NB4 (cell line): ENCODE measurements around the gene MMD2.
"Not testable (repeated sequence)": the region's sequence is repeated elsewhere in the genome, so short reads cannot be mapped to it uniquely, and the experiment has no call there.

Experiments
- DNase-seq: peaks from one replicate; pipeline ENCODE4 v3.0.0; 2010; ENCODE audit warnings: low read depth
- H3K4me3 ChIP-seq: one replicate; pipeline ENCODE4 v1.5.1; 2011; ENCODE audit warnings: mild to moderate bottlenecking, low read depth, low read length, moderate library complexity
- MYC ChIP-seq: IDR thresholded peaks from 2 replicates; pipeline ENCODE4 v1.6.1; 2011; ENCODE audit warnings: low read depth, low read length
- POLR2A ChIP-seq: IDR thresholded peaks from 2 replicates; pipeline ENCODE4 v1.6.1; 2011; ENCODE audit warnings: mild to moderate bottlenecking; ENCODE audit not compliant: insufficient read length; ENCODE audit errors: extremely low read depth
- TF ChIP-seq, protein P1 (sequence below): IDR thresholded peaks from 2 replicates; pipeline ENCODE4 v1.6.1; 2011; ENCODE audit warnings: low read depth, low read length
- TF ChIP-seq, protein P2 (sequence below): IDR thresholded peaks from one replicate; pipeline ENCODE4 v1.5.1; 2012; ENCODE audit warnings: low read depth, low read length

The MMD2 gene

DNA sequence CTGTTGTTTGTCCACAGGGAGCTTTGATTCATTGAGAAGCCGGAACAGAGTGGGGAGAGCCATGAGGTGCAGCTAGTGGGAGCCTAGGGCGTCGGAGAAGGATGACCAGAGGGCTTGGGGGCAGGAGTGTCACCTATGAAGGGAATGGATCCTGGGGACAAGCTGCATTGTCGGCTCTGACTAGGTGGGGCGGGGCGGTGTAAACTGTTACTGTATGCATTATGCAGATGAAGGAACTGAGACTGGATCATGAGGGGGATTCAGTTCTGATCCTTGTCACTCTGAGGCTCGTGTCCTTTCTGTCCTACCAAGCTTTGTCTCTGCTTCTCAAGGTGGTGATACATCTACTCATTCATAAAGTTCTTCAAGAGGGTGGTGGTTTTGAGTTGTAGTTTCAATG is 39.9 kb upstream of the MMD2 start:
- no peak for DNase-seq
- TF ChIP-seq, protein P1, sequence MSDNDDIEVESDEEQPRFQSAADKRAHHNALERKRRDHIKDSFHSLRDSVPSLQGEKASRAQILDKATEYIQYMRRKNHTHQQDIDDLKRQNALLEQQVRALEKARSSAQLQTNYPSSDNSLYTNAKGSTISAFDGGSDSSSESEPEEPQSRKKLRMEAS = no peak
- TF ChIP-seq POLR2A (no peak), MYC (no peak)
- TF ChIP-seq, protein P2, sequence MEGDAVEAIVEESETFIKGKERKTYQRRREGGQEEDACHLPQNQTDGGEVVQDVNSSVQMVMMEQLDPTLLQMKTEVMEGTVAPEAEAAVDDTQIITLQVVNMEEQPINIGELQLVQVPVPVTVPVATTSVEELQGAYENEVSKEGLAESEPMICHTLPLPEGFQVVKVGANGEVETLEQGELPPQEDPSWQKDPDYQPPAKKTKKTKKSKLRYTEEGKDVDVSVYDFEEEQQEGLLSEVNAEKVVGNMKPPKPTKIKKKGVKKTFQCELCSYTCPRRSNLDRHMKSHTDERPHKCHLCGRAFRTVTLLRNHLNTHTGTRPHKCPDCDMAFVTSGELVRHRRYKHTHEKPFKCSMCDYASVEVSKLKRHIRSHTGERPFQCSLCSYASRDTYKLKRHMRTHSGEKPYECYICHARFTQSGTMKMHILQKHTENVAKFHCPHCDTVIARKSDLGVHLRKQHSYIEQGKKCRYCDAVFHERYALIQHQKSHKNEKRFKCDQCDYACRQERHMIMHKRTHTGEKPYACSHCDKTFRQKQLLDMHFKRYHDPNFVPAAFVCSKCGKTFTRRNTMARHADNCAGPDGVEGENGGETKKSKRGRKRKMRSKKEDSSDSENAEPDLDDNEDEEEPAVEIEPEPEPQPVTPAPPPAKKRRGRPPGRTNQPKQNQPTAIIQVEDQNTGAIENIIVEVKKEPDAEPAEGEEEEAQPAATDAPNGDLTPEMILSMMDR = no peak
- no peak overlapping the region for H3K4me3 ChIP-seq

DNA sequence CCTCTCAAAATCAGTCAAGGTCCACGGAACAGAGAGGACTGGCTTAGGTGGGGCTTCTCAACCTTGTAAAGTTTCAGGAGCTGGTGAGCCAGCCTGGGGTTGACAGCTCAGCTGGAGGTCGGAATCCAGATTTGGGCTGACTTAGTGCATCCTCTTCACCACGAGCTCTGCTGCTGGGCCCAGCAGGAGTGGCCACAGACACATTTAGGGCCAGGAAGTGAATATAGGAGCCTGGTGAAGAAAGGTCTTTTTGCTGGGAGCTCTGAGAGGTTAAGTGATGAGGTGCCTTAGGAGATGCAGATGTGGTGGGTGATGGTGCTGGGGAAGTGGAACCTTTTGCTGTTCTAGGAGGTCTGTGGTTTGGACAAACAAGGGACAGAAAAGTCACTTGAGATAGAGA is 39.3 kb upstream of the MMD2 start:
- H3K4me3 ChIP-seq = no peak overlapping the region
- no peak for TF ChIP-seq POLR2A
- no peak for TF ChIP-seq MYC
- TF ChIP-seq, protein P1 = no peak

DNA sequence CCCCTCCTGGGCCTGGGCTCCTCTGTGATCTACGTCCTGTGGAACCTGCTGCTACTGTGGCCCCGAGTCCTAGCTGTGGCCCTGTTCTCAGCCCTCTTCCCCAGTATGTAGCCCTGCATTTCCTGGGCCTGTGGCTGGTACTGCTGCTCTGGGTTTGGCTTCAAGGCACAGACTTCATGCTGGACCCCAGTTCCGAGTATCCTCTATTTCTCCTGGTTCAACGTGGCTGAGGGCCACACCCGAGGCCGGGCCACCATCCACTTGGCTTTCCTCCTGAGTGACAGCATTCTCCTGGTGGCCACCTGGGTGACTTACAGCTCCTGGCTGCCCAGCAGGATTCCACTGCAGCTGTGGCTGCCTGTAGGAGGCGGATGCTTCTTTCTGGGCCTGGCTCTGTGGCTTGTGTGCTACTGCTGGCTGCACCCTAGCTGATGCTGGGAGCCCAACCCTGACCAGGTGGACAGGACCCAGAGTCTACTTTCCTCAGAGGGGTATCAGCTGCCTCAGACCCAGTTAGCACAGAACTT is 37.8 kb upstream of the MMD2 start:
- TF ChIP-seq POLR2A = no peak
- TF ChIP-seq, protein P1 = no peak
- no peak for TF ChIP-seq MYC
- TF ChIP-seq, protein P2 = no peak
- no peak for DNase-seq
- H3K4me3 ChIP-seq = no peak overlapping the region

More for the DNA sequence above, 39.3 kb upstream of the MMD2 start:
- no peak for DNase-seq

DNA sequence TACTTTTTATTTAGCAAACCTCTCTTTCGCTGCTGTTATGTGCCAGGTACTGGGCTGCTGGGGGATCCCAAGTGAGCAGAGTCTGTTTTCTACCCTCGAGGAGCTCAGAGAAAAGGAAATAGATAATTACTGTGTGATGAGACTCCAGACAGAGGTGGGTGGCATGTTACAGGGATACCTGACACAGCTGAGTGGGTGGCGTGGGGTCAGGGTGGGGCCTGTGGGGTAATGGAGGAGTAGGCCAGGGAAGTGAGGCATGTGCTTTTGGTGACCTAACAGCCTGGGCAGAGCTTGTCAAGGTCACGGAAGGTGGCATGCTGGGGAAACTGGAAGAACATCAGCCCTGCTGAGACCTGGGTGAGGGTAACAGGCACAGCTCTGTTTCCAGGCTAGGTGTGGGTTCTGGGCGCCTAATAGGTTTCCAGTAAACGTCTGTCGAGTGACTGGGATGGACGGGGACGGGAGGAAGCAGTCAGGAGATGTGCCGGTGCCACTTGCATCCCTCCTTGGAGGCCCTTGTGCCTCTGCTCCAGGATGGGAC is 36.5 kb upstream of the MMD2 start:
- no peak overlapping the region for H3K4me3 ChIP-seq
- DNase-seq = no peak
- no peak for TF ChIP-seq MYC
- TF ChIP-seq POLR2A = no peak
- TF ChIP-seq, protein P2 = no peak
- TF ChIP-seq, protein P1 = no peak

DNA sequence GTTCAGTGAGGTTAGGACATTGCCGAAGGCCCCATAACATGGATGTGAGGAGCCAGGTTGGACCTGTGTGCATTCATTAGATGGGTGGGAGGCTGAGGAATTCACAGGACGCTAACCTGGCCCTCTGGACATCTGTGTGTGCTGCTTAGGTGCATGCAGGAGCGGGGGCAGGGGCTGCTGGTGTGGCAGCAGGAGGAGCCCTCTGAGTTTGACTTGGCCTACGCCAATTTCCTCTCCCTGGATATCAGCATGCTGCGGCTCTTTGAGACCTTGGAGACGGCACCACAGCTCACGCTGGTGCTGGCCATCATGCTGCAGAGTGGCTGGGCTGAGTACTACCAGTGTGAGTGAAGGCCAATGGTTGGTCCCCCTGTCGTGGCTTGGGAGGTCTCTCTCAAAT is 34.5 kb upstream of the MMD2 start:
- no peak for TF ChIP-seq POLR2A
- no peak for TF ChIP-seq MYC
- TF ChIP-seq, protein P1 = no peak
- TF ChIP-seq, protein P2 = no peak

DNA sequence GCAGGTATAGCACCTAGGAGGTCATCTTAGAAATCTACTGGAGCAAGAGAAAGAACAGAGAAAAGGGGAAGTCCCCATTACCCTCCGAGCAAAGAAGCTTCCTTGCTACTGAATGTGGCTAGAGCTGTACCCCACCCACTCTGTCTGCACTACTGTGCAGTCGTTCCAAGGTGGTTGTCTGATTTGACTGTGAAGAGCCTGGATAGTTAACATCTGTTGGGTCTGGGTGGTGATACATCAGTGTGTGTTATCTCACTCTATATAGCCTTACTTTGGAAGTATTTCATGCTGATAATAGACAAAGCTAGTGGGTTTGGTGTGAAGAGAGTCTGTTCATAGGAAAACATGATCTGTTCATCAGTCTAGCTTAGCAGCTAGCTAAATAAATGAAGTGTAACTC is 23.8 kb upstream of the MMD2 start:
- H3K4me3 ChIP-seq, DNase-seq: not testable (repeated sequence)

More for the DNA sequence above, 34.5 kb upstream of the MMD2 start:
- no peak overlapping the region for H3K4me3 ChIP-seq
- no peak for DNase-seq

DNA sequence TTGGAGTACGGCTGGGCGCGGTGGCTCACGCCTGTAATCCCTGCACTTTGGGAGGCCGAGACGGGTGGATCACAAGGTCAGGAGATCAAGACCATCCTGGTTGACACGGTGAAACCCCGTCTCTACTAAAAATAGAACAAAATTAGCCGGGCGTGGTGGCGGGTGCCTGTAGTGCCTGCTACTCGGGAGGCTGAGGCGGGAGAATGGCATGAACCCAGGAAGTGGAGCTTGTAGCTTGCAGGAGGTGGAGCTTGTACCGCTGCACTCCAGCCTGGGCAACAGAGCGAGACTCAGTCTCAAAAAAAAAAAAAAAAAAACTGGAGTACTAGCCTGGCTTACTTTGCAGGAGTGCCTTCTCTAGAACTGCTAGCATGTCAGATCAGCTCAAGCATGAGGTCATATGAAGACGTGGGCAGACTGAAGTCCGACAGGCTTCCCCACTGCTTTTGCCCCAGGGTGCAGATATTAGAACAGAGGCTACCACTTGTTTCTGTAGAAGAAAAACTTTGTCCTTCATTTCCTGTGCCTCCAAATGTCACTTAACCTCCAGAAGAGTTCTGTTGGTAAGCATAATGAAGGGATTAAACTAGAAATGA is 22.4 kb upstream of the MMD2 start:
- not testable (repeated sequence) for H3K4me3 ChIP-seq, DNase-seq

DNA sequence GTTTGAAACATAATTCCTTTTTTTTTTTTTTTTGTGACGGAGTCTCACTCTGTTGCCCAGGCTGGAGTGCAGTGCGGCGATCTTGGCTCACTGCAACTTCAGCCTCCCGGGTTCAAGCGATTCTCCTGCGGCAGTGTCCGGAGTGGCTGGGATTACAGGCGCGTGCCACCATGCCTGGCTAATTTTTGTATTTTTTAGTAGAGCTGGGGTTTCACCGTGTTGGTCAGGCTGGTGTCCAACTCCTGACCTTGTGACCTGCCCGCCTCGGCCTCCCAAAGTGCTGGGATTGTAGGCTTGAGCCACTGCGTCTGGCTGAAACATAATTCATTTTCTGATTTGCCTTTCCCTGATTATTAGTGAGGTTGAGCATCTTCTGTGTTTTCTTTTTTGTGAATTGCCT is 16.6 kb upstream of the MMD2 start:
- not testable (repeated sequence) for DNase-seq
- H3K4me3 ChIP-seq = peak overlapping the region; percentile 77
